H4 (cell line): Measurements from ENCODE around the gene OR1A1. TPM values are rescaled to one million over a fixed set of nuclear protein-coding genes. Genes with fewer than 3 reads are reported as not detected.
"Not testable (repeated sequence)": the region's sequence is repeated elsewhere in the genome, so short reads cannot be mapped to it uniquely, and the experiment has no call there.

ENCODE experiments used
- DNase-seq: peaks from one replicate; pipeline ENCODE4 v3.0.0-alpha.2; 2015; ENCODE audit warnings: low spot score
- total RNA-seq: library from RNA; depleted of rRNA; stranded (reverse); fragments of >200 nt; shearing (Covaris generic); gene quantifications from 2 replicates; pipeline ENCODE4 v1.2.3, GENCODE V29; 2014; rRNA removed

The OR1A1 gene, protein sequence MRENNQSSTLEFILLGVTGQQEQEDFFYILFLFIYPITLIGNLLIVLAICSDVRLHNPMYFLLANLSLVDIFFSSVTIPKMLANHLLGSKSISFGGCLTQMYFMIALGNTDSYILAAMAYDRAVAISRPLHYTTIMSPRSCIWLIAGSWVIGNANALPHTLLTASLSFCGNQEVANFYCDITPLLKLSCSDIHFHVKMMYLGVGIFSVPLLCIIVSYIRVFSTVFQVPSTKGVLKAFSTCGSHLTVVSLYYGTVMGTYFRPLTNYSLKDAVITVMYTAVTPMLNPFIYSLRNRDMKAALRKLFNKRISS
- not detected in 2 replicates for total RNA-seq

- DNase-seq, result no peak
These were observed at the start of gene OR1A1 for GRCh38 chr17:3207367-3207766. Gene OR1A1, plus strand, starts transcription at chr17:3207667. Its CDS starts 7,954 bp downstream, at chr17:3215621.

DNA sequence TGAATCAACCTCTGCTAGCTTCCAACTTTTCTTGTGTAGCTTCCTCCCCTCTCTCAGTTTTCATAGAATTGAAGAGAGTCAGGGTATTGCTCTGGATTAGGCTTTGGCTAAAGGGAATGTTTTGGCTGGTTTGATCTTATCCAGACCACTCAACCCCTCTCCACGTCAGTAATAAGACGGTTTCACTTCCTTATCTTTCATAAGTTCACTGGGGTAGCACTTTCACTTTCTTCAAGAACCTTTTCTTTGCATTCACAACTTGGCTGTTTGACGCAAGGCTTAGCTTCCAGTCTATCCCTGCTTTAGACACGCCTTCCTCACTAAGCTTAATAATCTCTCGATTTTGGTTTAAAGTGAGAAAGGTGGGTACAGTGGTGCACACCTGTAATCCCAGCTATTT, 39.9 kb upstream of the OR1A1 start:
- DNase-seq, result no peak

GRCh38 chr17:3189961-3190360, 17.5 kb upstream of the OR1A1 start:
- DNase-seq, result no peak

DNA sequence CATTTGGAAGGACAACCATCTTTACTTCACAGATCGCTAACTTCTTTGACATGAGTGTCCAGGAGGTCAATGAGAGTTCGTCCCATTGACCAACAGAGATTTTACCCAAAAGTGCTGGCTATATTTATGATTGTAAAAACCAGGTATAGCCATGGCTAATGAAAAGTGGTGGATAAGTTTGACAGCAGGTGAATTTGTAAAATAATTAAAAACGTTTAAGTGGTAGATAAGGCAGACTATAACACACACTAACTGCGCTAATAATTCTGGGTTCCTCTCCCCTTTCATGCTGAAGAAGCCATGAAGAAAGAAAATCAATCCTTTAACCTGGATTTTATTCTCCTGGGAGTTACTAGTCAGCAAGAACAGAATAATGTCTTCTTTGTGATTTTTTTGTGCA, 10.2 kb upstream of the OR1A1 start, which contains the start of gene OR1A2:
TSS of gene OR1A2 (plus strand) at position 301 of the 400 bp plus-strand sequence. CDS start at position 301, 0 bp downstream.
- DNase-seq, result no peak

GRCh38 chr17:3208484-3208883, 1.0 kb downstream of the OR1A1 start:
- DNase-seq, result no peak

- DNase-seq, result no peak
These were observed 5.5 kb downstream of the OR1A1 start for GRCh38 chr17:3213001-3213400.

DNA sequence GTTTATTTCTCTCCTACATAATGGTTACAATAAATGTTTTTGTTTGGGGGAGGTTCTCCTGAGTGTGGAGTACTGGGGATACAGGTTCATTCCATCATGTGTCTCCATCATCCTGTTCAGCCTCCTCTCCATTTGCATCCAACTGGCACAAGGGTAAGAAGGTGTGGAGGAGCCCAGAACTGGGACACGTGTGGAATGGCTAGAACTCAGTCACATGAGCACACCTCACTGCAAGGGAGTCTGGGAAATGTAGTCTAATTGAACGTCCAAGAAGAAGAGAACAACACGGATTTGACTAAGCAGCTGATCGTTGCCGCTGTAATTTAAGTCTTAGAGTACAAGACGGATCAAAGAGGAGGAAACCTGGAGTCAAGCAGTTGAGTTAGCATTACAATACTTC, 6.1 kb downstream of the OR1A1 start:
- DNase-seq, result no peak

DNA sequence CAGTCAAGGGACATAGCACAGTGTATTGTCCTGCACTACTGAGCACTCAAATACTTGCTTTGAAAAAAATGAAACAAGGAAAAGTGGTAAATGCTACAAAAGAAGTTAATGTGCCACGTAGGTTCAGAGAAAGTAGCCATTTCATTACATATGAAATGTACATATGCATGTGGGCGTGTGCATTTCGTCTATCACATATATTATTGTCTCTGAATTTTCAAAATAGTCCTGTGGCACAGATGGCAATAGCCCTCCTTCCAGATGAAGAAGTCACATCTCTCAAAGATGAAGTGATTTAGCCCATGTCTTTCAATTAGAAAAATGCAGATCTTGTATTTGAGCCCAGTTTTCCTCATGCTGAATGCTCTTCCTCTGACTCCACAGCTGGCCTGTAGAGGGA, 12.5 kb downstream of the OR1A1 start:
- not testable (repeated sequence) for DNase-seq

- no peak for DNase-seq
These were observed 14.4 kb downstream of the OR1A1 start for GRCh38 chr17:3221850-3222249.

DNA sequence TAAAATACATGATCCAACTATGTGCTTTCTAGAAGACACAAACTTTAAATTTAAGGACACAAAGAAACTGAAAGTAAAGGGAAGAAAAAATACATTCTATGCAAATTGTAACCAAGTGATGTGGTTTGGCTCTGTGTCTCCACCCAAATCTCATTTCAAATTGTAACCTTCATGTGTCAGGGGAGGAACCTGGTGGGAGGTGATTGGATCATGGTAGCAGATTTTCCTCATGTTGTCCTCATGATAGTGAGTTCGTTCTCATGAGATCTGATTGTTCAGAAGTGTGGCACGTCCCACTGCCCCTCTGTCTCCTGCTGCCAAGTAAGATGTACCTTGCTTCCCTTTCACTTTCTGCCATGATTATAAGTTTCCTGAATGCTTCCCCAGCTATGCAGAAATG, 15.0 kb downstream of the OR1A1 start:
- no peak for DNase-seq

DNA sequence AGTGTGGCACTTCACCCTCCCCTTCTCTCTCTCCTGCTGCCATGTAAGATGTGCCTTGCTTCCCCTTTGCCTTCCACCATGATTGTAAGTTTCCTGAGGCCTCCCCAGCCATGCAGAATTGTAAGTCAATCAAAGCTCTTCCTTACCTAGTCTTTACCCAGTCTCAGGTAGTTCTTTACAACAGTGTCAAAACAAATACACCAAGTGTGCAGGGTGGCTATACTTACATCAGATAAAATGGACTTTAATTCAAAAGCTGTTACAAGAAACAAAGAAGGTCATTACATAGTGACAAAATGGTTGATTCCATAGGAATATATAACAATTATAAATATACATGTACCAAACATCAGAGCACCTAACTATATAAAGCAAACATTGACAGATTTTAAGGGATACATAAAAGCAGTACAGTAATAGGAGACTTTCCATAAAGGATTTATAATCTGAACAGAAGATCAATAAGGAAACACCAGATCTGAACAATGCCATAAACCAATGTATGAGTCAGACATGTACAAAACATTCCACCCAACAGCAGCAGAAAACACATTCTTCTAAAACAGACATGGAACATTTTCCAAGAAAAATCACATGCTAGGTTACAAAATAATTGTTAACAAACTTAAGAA, 17.4 kb downstream of the OR1A1 start:
- not testable (repeated sequence) for DNase-seq

GRCh38 chr17:3232300-3232699, 24.8 kb downstream of the OR1A1 start:
- not testable (repeated sequence) for DNase-seq

GRCh38 chr17:3238685-3239084, 31.2 kb downstream of the OR1A1 start:
- not testable (repeated sequence) for DNase-seq

- not testable (repeated sequence) for DNase-seq
These were observed 33.6 kb downstream of the OR1A1 start for GRCh38 chr17:3241044-3241443.

DNA sequence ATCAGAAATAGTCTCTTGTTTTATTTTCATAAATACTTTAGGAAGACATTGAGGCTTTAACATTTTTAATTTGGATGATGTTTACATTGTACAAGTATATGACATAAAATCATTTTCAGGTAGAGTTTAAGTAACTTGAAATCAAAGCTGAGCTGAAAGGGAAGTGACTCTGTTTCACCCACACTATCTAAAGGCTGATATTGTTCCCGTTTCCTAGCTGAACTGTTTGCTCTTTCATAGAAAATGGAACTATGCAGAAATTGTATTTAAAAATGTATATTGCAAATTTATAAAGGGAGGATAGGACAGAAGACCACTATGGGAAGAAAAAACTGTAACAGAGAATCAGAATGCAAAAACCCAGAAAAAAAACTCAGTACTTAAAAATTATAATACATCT, 37.4 kb downstream of the OR1A1 start:
- not testable (repeated sequence) for DNase-seq

DNA sequence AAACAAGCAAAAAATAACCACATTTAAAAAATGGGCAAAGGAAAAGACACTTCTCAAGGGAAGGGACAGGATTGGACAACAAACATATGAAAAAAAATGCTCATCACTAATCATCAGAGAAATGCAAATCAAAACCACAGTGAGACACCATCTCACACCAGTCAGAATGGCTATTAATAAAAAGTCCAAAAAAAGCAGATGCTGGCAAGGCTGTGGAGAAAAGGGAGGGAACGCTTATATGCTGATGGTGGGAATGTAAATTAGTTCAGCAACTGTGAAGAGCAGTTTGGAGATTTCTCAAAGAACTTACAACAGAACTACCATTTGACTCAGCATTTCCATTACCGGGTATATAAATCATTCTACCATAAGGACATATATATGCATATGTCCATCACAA, 41.5 kb downstream of the OR1A1 start:
- DNase-seq, result not testable (repeated sequence)

GRCh38 chr17:3256575-3256974, 49.1 kb downstream of the OR1A1 start:
- DNase-seq, result no peak

DNA sequence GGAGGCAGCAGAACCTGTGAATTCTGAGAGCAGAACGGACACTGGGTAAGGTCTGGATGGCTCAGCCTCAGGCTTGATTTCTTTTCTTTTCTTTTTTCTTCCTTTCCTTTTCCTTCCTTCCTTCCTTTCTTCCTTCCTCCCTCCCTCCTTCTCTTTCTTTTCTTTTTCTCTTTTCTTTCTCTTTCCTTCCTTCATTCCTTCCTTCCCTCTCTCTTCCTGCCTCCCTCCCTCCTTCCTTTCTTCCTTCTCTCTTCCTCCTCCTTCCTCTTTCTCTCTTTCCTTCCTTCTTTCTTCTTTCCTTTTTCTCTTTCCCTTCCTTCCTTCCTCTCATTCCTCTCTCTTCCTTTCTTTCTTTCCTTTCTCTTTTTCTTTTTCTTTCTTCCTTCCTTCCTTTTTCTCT, 52.7 kb downstream of the OR1A1 start:
- DNase-seq, result no peak

DNA sequence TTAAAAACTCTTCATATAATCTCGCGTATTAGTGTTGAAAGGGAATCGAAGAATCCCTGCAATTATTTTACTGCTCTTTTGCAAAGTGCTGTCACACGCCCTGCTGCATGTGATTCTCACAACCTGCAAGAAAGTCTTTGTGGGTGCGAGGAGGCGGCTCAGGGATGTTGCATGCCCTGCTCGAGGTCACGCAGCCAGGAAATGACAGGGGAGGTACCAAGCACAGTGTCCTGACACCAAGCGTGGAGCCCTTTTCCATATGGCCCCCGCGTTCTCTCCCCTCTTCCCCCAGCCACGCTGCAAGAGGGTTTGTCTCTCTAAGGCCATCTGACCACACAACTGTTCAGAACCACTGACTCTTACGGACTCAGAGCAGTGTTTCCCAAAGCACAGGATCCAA, 53.1 kb downstream of the OR1A1 start:
- DNase-seq, result no peak
